ENCODE results near the gene FGF8.

Gene FGF8

GRCh38 chr10:101783736-101784118 is 7.8 kb upstream of the FGF8 start:
- peak overlapping the region; percentile 97 for H3K4me3 ChIP-seq (ENCODE audit: low read length)
- DNase-seq (ENCODE audit: low read depth, low spot score): no peak

- H3K4me3 ChIP-seq (ENCODE audit: low read length): peak within 1 kb of the TSS; percentile 97
- DNase-seq (ENCODE audit: low read depth, low spot score): peak; percentile 72
Measured at GRCh38 chr10:101782811-101783735, 7.2 kb upstream of the FGF8 start, which contains the start of gene NPM3. Gene NPM3 (minus strand): TSS chr10:101783446. CDS start chr10:101783390, 56 bp downstream.

DNA sequence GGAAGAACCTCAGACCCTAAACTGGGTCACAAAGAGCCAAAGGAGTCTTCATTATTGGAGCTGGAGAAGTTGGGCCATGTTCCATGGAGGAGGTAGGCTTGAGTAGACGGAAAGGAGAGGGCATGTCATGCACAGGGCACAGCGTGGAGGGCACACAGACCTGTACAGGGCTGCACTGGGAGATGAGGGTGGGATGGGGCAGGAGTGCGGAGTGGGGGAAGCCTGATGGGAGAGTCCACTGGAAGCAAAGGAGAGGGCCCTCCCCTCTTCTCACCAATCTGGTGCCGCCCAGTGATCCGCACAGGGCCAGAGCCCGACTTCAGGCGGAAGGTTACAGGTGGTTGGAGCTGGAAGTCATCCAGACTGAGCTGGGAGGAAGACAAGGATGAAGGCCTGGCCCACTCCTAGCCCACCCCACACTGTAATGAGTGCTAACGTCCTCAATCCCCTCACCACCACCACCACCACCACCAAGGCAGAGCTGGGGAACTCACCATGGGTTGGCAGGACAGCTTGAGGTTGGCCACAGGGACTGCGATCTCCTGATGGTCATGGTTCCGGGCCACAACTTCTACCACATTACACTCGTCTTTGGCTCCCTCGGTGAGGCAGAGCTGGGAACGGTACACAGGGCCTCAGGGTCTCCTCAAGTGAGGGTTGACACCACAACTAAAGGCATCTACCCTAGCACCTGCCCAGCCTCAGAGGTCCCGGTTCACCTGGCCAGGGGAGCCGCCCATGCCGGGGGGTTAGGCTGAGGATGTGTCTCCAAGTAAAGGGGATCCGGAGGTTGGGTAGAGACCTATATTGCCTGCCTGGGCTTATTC is 6.3 kb upstream of the FGF8 start:
- peak overlapping the region; percentile 97 for H3K4me3 ChIP-seq (ENCODE audit: low read length)
- no peak for DNase-seq (ENCODE audit: low read depth, low spot score)

DNA sequence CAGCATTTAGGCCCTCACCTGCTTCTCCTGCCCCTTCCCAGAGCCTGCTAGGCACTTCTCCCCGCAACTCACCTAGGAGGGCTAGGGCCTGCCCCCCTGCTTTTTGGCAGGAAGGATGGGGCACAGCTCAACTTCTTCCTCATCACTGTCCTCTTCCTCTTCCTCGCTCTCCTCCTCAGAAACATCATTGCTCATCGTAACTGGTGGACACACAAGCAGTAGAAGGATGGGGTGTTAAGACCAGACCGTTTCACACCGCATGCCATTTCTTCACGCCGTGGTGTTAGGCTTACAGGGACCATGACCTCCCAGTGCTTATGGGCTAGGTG is 5.7 kb upstream of the FGF8 start:
- H3K4me3 ChIP-seq (ENCODE audit: low read length): peak overlapping the region; percentile 97
- DNase-seq (ENCODE audit: low read depth, low spot score): no peak

GRCh38 chr10:101780818-101781654 is 5.1 kb upstream of the FGF8 start:
- peak overlapping the region; percentile 97; the same call in 1 of the 2 replicates for H3K4me3 ChIP-seq (ENCODE audit: low read length)
- peak; percentile 45 for DNase-seq (ENCODE audit: low read depth, low spot score)

- no peak for DNase-seq (ENCODE audit: low read depth, low spot score)
- H3K4me3 ChIP-seq (ENCODE audit: low read length): no peak overlapping the region
Measured at GRCh38 chr10:101780187-101780817, 4.4 kb upstream of the FGF8 start.

- H3K4me3 ChIP-seq (ENCODE audit: low read length): no peak overlapping the region
- DNase-seq (ENCODE audit: low read depth, low spot score): peak; percentile 19
Measured at GRCh38 chr10:101779544-101780186, 3.8 kb upstream of the FGF8 start.

DNA sequence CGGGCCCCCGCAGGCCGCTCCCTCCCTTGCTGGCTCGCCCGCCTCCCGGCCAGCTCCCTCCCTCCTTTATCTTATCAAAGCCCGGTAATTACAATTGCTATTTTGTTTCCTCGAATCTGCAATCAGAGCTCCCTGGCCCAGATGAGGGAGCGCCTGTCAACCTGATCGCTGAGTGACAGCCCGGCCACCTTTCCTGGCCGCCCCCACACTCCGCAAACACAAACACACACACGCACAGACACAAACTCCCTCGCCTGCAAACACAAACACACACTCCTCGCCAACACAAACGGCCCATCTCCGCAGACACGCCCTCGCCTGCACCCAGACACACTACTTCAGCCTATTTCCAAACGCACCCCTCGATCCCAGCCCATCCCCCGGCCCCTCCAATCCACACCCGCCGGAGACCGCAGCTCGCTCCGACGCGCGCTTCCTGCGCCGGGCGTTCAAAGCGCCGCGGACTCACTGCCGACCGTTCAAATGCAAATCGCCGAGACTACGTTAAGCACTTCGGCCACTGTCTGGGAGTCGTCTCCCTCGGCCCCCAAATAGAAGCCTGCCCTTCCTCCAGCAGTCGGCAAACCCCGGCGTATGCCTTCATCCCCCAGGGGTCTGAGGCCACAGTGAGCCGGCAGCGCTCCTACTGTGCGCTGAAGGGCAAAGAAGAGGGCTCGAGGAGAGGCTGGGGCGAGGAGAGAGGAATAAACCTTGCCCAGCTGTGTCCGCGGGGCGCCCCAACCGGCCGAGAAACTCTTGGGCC is 3.0 kb upstream of the FGF8 start:
- no peak overlapping the region for H3K4me3 ChIP-seq (ENCODE audit: low read length)
- no peak for DNase-seq (ENCODE audit: low read depth, low spot score)

DNA sequence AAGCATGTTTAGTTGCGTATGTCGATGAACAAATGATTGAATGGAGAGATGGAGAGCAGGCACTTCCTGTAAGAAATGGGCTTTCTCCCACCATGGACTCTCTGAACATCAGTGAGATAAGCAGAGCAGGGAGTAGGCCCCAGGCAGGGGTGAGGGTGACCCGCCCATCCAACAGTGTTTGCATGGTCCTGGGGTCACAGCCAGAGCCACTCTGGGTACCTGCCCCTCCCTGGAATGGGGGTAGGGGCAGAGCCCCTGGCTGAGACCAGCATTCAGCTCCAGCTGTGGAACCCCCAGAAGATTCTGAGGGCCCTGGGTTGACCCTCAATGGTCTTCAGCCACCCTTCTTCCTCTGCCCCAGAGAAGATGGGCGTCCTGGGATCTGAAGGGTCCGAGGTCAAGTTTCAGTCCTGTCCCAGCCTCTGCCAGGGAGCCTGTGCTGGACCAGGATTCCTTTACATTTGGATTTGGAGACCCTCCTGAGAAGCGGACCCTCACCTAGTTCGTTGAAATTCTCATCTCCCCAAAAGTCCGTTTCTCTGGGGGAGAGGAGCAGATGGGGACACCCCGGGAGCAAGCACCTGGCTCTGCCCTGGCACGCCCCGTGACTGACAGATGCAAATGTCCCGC is 2.4 kb upstream of the FGF8 start:
- DNase-seq (ENCODE audit: low read depth, low spot score): no peak
- H3K4me3 ChIP-seq (ENCODE audit: low read length): no peak overlapping the region

GRCh38 chr10:101777619-101778145 is 1.8 kb upstream of the FGF8 start:
- no peak overlapping the region for H3K4me3 ChIP-seq (ENCODE audit: low read length)
- DNase-seq (ENCODE audit: low read depth, low spot score): no peak

GRCh38 chr10:101776161-101776817 is 375 bp upstream of the FGF8 start:
- no peak for DNase-seq (ENCODE audit: low read depth, low spot score)
- H3K4me3 ChIP-seq (ENCODE audit: low read length): no peak overlapping the region

- DNase-seq (ENCODE audit: low read depth, low spot score): no peak
- no peak overlapping the region for H3K4me3 ChIP-seq (ENCODE audit: low read length)
Measured at GRCh38 chr10:101774589-101775272, 1.2 kb downstream of the FGF8 start.

- no peak overlapping the region for H3K4me3 ChIP-seq (ENCODE audit: low read length)
- no peak for DNase-seq (ENCODE audit: low read depth, low spot score)
Measured at GRCh38 chr10:101773923-101774588, 1.9 kb downstream of the FGF8 start.

- no peak for DNase-seq (ENCODE audit: low read depth, low spot score)
- no peak overlapping the region for H3K4me3 ChIP-seq (ENCODE audit: low read length)
Measured at GRCh38 chr10:101772895-101773761, 2.8 kb downstream of the FGF8 start.

All from Jurkat, Clone E6-1 (cell line).